H9 (cell line): ENCODE measurements around the gene RBKS. TPM values are rescaled to one million over a fixed set of nuclear protein-coding genes. Genes with fewer than 3 reads are reported as not detected.

Experiments used
- DNase-seq: peaks from one replicate; pipeline ENCODE4 v3.0.0-alpha.2; 2017
- H2AFZ ChIP-seq: one replicate; pipeline ENCODE4 v1.6.1; 2013; ENCODE audit warnings: mild to moderate bottlenecking, low read length, control low read depth, moderate library complexity
- H2AK5ac ChIP-seq: 2 replicates; pipeline ENCODE4 v1.6.1; 2013; ENCODE audit warnings: low read length, control low read depth, mixed read lengths; ENCODE audit not compliant: insufficient read length
- H2BK120ac ChIP-seq: one replicate; pipeline ENCODE4 v1.6.1; 2013; ENCODE audit warnings: low read depth, mild to moderate bottlenecking, low read length, control low read depth, inconsistent platforms; ENCODE audit not compliant: poor library complexity, severe bottlenecking
- H2BK12ac ChIP-seq: 2 replicates; pipeline ENCODE4 v1.6.1; 2013; ENCODE audit warnings: low read length, control low read depth, mixed read lengths, low read depth; ENCODE audit not compliant: insufficient read length
- H2BK15ac ChIP-seq: 2 replicates; pipeline ENCODE4 v1.6.1; 2013; ENCODE audit warnings: low read depth, low read length, control low read depth
- H2BK20ac ChIP-seq: one replicate; pipeline ENCODE4 v1.6.1; 2013; ENCODE audit warnings: low read depth, mild to moderate bottlenecking, low read length, control low read depth, inconsistent platforms; ENCODE audit not compliant: poor library complexity, severe bottlenecking
- H2BK5ac ChIP-seq: 2 replicates; pipeline ENCODE4 v1.6.1; 2013; ENCODE audit warnings: low read length, control low read depth, mixed read lengths; ENCODE audit not compliant: insufficient read length
- H3K14ac ChIP-seq: 2 replicates; pipeline ENCODE4 v1.6.1; 2013; ENCODE audit warnings: low read length, control low read depth; ENCODE audit not compliant: insufficient read depth
- H3K18ac ChIP-seq: 2 replicates; pipeline ENCODE4 v1.6.1; 2013; ENCODE audit warnings: low read depth, mild to moderate bottlenecking, mixed read lengths, low read length, control low read depth; ENCODE audit not compliant: insufficient read length
- H3K23ac ChIP-seq: 2 replicates; pipeline ENCODE4 v1.6.1; 2013; ENCODE audit warnings: low read length, control low read depth, mixed read lengths, low read depth; ENCODE audit not compliant: insufficient read length
- H3K23me2 ChIP-seq: 2 replicates; pipeline ENCODE4 v1.6.1; 2013; ENCODE audit warnings: low read depth, mild to moderate bottlenecking, mixed read lengths, low read length, control low read depth; ENCODE audit not compliant: insufficient read length, poor library complexity, severe bottlenecking
- H3K27ac ChIP-seq: 2 replicates; pipeline ENCODE4 v1.5.1; 2013; ENCODE audit warnings: low read length, control low read depth, mixed read lengths, low read depth; ENCODE audit not compliant: insufficient read length
- H3K27me3 ChIP-seq: 2 replicates; pipeline ENCODE4 v1.6.1; 2013; ENCODE audit warnings: low read length, control low read depth, inconsistent platforms; ENCODE audit not compliant: insufficient read depth
- H3K4ac ChIP-seq: 2 replicates; pipeline ENCODE4 v1.6.1; 2013; ENCODE audit warnings: low read depth, mild to moderate bottlenecking, control low read depth, inconsistent platforms, low read length, moderate library complexity
- H3K4me1 ChIP-seq: 2 replicates; pipeline ENCODE4 v1.6.1; 2013; ENCODE audit warnings: low read length, control low read depth, inconsistent platforms; ENCODE audit not compliant: insufficient read depth
- H3K4me2 ChIP-seq: 2 replicates; pipeline ENCODE4 v1.6.1; 2013; ENCODE audit warnings: low read length, control low read depth, mixed read lengths; ENCODE audit not compliant: insufficient read length, insufficient read depth
- H3K56ac ChIP-seq: 2 replicates; pipeline ENCODE4 v1.6.1; 2013; ENCODE audit warnings: low read depth, mild to moderate bottlenecking, mixed read lengths, low read length, control low read depth; ENCODE audit not compliant: insufficient read length
- H3K79me1 ChIP-seq: 2 replicates; pipeline ENCODE4 v1.6.1; 2013; ENCODE audit warnings: low read depth, mild to moderate bottlenecking, moderate library complexity, low read length, control low read depth, inconsistent platforms; ENCODE audit not compliant: insufficient read depth, poor library complexity, severe bottlenecking
- H3K79me2 ChIP-seq: 2 replicates; pipeline ENCODE4 v1.6.1; 2013; ENCODE audit warnings: low read length, control low read depth, inconsistent platforms; ENCODE audit not compliant: insufficient read depth
- H3K9ac ChIP-seq: 2 replicates; pipeline ENCODE4 v1.6.1; 2013; ENCODE audit warnings: low read length, control low read depth, mixed read lengths; ENCODE audit not compliant: insufficient read length; ENCODE audit errors: extremely low read depth
- H3K9me3 ChIP-seq: one replicate; pipeline ENCODE4 v1.6.1; 2013; ENCODE audit warnings: low read depth, low read length, inconsistent platforms; ENCODE audit not compliant: control insufficient read depth
- H3T11ph ChIP-seq: one replicate; pipeline ENCODE4 v1.6.1; 2013; ENCODE audit warnings: mild to moderate bottlenecking, low read length, control low read depth, inconsistent platforms
- H4K20me1 ChIP-seq: one replicate; pipeline ENCODE4 v1.6.1; 2013; ENCODE audit not compliant: control insufficient read depth, insufficient read length, insufficient read depth
- H4K5ac ChIP-seq: 2 replicates; pipeline ENCODE4 v1.6.1; 2013; ENCODE audit warnings: low read depth, mild to moderate bottlenecking, mixed read lengths, low read length, control low read depth; ENCODE audit not compliant: insufficient read length
- H4K8ac ChIP-seq: replicated peaks from 2 replicates; pipeline ENCODE4 v1.6.1; 2013; ENCODE audit warnings: low read length, control low read depth, mixed read lengths, low read depth; ENCODE audit not compliant: insufficient read length
- H4K91ac ChIP-seq: 2 replicates; pipeline ENCODE4 v1.6.1; 2013; ENCODE audit warnings: low read depth, mild to moderate bottlenecking, moderate library complexity, mixed read lengths, low read length, control low read depth; ENCODE audit not compliant: insufficient read length
- H3K27ac Mint-ChIP-seq, 3 experiments: 2 replicates in 2 of 3; 3 replicates in 1 of 3; pipeline ENCODE4 v1.8.0; 2020 to 2021; ENCODE audit warnings: mixed read lengths in 3 of 3, mild to moderate bottlenecking in 1 of 3, moderate library complexity in 1 of 3
- H3K27me3 Mint-ChIP-seq: 2 replicates; pipeline ENCODE4 v1.8.0; 2021; ENCODE audit warnings: low read depth, mild to moderate bottlenecking, moderate library complexity, mixed read lengths
- H3K36me3 Mint-ChIP-seq, 3 experiments: 2 replicates in 2 of 3; 3 replicates in 1 of 3; pipeline ENCODE4 v1.8.0; 2020 to 2021; ENCODE audit warnings: low read depth in 3 of 3, mixed read lengths in 3 of 3; ENCODE audit not compliant: insufficient read depth in 1 of 3
- H3K4me1 Mint-ChIP-seq, 2 experiments: 2 replicates each; pipeline ENCODE4 v1.8.0; 2020; ENCODE audit warnings: mixed read lengths in 2 of 2
- H3K4me3 Mint-ChIP-seq, 2 experiments: 2 replicates in 1 of 2; 3 replicates in 1 of 2; pipeline ENCODE4 v1.8.0; 2020 to 2021; ENCODE audit warnings: mild to moderate bottlenecking in 2 of 2, mixed read lengths in 2 of 2, moderate library complexity in 1 of 2
- H3K9me3 Mint-ChIP-seq, 2 experiments: 2 replicates in 1 of 2; 3 replicates in 1 of 2; pipeline ENCODE4 v1.8.0; 2020; ENCODE audit warnings: mild to moderate bottlenecking in 2 of 2, mixed read lengths in 2 of 2, moderate library complexity in 1 of 2
- WGBS: extraction: QIAGEN DNeasy Blood & Tissue Kit; methylation state at CpG from one replicate; pipeline ENCODE4 v1.1.7; 2013; ENCODE audit warnings: missing lambda C conversion rate, low lambda C conversion rate, mixed read lengths; ENCODE audit not compliant: insufficient read length; ENCODE audit errors: extremely low coverage; 5-methylcytosine and 5-hydroxymethylcytosine counted together
- total RNA-seq: library from RNA; stranded (reverse); gene quantifications from 2 replicates; pipeline ENCODE4 v1.2.1, GENCODE V29; 2021
- TF ChIP-seq, protein P1 (sequence below): fragments of 200-600 bp; sonication (generic); conservative IDR thresholded peaks from 3 replicates; pipeline ENCODE4 v1.8.0; 2021; ENCODE audit warnings: antibody characterized with exemption, mild to moderate bottlenecking

Gene RBKS
- total RNA-seq, 1 experiment from 2014 or later, result 2.3 TPM

DNA sequence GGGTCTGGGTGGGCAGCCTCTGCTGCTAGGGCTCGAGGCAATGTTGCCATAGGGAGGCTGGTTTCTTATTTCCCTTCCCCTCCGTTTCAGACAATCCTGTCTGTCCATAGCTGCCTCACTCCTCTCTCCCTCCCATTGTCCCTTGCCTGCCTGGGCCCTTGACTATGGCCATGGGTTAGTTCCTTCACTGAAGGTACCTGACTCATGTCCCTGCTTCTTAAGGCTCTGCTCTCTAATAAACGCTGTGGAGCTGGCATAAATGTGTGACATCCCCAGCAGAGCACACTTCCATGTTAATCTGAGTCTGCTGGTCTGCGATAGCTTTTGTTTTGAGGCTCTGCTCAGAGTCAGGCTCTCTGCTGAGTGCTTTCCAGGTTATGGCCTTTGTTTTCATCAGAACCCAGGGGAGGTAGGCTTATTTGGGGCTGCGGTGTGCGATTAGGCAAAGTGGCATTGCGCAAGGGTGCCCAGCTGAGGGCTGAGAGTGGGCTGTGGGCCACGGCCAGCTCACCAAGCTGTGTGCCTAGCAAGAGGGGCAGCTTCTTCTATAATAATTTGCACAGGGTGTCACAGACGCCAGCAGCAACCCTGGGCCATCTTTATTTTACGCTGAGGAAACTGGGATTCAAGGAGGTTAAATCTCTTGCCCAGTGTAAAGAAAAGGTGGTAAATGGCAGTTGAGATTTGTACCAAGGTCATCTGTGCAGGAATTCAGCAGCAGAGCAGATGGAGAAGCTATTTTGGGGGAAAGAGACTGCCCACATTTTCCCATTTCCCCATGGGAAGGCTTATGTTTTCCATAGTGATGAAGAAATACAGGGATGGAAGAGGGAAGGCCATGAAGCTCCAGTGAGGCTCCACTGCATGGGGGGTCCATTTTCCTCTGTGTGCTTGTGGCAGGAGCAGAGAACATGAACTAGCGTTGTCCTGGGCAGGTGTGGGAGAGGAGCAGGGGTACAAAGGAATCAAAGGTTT, 93.1 kb downstream of the RBKS start:
- H3K9me3 ChIP-seq, result no peaks in the 10 kb centered on the region
- no peak overlapping the region for H3T11ph ChIP-seq
- H3K9ac ChIP-seq, result no peak overlapping the region
- H2BK15ac ChIP-seq, result no peak overlapping the region
- H3K4ac ChIP-seq, result no peak overlapping the region
- H3K4me1 Mint-ChIP-seq, result peaks cover 0 to 6% of the 10 kb centered on the region in 2 experiments; a peak in 3 of 4 replicates
- TF ChIP-seq, protein P1, sequence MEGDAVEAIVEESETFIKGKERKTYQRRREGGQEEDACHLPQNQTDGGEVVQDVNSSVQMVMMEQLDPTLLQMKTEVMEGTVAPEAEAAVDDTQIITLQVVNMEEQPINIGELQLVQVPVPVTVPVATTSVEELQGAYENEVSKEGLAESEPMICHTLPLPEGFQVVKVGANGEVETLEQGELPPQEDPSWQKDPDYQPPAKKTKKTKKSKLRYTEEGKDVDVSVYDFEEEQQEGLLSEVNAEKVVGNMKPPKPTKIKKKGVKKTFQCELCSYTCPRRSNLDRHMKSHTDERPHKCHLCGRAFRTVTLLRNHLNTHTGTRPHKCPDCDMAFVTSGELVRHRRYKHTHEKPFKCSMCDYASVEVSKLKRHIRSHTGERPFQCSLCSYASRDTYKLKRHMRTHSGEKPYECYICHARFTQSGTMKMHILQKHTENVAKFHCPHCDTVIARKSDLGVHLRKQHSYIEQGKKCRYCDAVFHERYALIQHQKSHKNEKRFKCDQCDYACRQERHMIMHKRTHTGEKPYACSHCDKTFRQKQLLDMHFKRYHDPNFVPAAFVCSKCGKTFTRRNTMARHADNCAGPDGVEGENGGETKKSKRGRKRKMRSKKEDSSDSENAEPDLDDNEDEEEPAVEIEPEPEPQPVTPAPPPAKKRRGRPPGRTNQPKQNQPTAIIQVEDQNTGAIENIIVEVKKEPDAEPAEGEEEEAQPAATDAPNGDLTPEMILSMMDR, result no peak
- no peak overlapping the region for H2AK5ac ChIP-seq
- no peak overlapping the region; the same call in 1 of the 2 replicates for H3K14ac ChIP-seq
- no peaks in the 10 kb centered on the region for H3K27me3 ChIP-seq
- no peaks in the 10 kb centered on the region for H3K4me1 ChIP-seq
- no peak overlapping the region for H2BK20ac ChIP-seq
- H2BK5ac ChIP-seq, result no peak overlapping the region
- no peak for DNase-seq
- H3K18ac ChIP-seq, result no peak overlapping the region
- H3K9me3 Mint-ChIP-seq, result no peaks in the 10 kb centered on the region; a peak in 1 of 5 replicates
- H2BK120ac ChIP-seq, result no peak overlapping the region
- H4K8ac ChIP-seq, result no peak overlapping the region
- H3K27ac ChIP-seq, result no peak overlapping the region
- H3K27me3 Mint-ChIP-seq, result peaks cover 11% of the 10 kb centered on the region
- H3K56ac ChIP-seq, result no peak overlapping the region
- H3K23ac ChIP-seq, result no peak overlapping the region
- H3K4me3 Mint-ChIP-seq, result no peak overlapping the region
- no peak overlapping the region for H3K4me2 ChIP-seq
- no peaks in the 10 kb centered on the region for H4K20me1 ChIP-seq
- no peak overlapping the region for H2AFZ ChIP-seq
- no peak overlapping the region for H4K91ac ChIP-seq
- H3K23me2 ChIP-seq, result no peaks in the 10 kb centered on the region
- H3K79me1 ChIP-seq, result no peaks in the 10 kb centered on the region
- H4K5ac ChIP-seq, result no peak overlapping the region
- peak overlapping the region in 2 of 3 experiments; percentile 18 to 73; a peak in 3 of 7 replicates for H3K27ac Mint-ChIP-seq
- WGBS, result no CpG with 5 or more reads among the region's 11 CpGs
- no peaks in the 10 kb centered on the region for H3K79me2 ChIP-seq
- H2BK12ac ChIP-seq, result no peak overlapping the region
- H3K36me3 Mint-ChIP-seq, result no peaks in the 10 kb centered on the region
